Motor neuron (in vitro differentiated cells): ENCODE data around the gene MACROD2. TPM values are rescaled to one million over a fixed set of nuclear protein-coding genes. Genes with fewer than 3 reads are reported as not detected.
A peak's percentile ranks its signal among the peaks of the same experiment; 100 is the strongest.

Experiments used
- ATAC-seq, 8 experiments: fragments of 200-7000 bp; cut with Tn5 transposase; replicated peaks in 6 of 8; 2 replicates each; pipeline ENCODE4 v1.8.0; 2021; ENCODE audit warnings: mild to moderate bottlenecking in 8 of 8, moderate library complexity in 8 of 8
- H3K27ac ChIP-seq, 2 donors: fragments of 250-450 bp; sonication (Bioruptor Pico); 2 replicates each; pipeline ENCODE4 v1.9.0; 2021; ENCODE audit warnings: antibody characterized with exemption in 2 of 2, mild to moderate bottlenecking in 2 of 2, moderate library complexity in 1 of 2
- H3K4me1 ChIP-seq, 2 donors: fragments of 250-450 bp; sonication (Bioruptor Pico); replicated peaks in 1 of 2; 2 replicates each; pipeline ENCODE4 v1.6.1; 2021; ENCODE audit warnings: antibody characterized with exemption in 2 of 2, mild to moderate bottlenecking in 2 of 2, moderate library complexity in 1 of 2
- H3K4me3 ChIP-seq, 5 donors: fragments of 250-450 bp; sonication (Bioruptor Pico); 2 replicates each; pipeline ENCODE4 v1.9.0; 2021; ENCODE audit warnings: antibody characterized with exemption in 5 of 5, mild to moderate bottlenecking in 5 of 5, moderate library complexity in 4 of 5
- WGBS, 10 experiments: fragments of 450-650 bp; shearing (Covaris generic); methylation state at CpG; one replicate each; pipeline ENCODE4 v1.0.0; 2022; 5-methylcytosine and 5-hydroxymethylcytosine counted together
- in situ Hi-C, 9 experiments: fragments of 400-800 bp; cut with MboI; loops; one replicate each; pipeline ENCODE4 v1.15.0; 2021; ENCODE audit warnings: low sequenced_read_pairs in 9 of 9, low pct_unique_long_range_greater_than_20kb in 2 of 9; ENCODE audit not compliant: unreplicated experiment in 9 of 9
- total RNA-seq, 8 experiments: library from RNA; unstranded; fragments of 300-600 nt; gene quantifications; 2 replicates each; pipeline versions ENCODE4 v1.2.3 to v1.2.4, GENCODE V29; 2022

Gene MACROD2
- total RNA-seq, 8 experiments from 2014 or later = 4.3 to 24.9 (median 10.4) TPM

GRCh38 chr20:15655295-15655874 lies 1660.1 kb downstream of the MACROD2 start:
- peaks cover 0 to 4% of the 10 kb centered on the region in 2 donors for H3K4me1 ChIP-seq
- no peak for ATAC-seq
- in situ Hi-C loops = no loop called here
- no peak overlapping the region for H3K27ac ChIP-seq
- no peak overlapping the region for H3K4me3 ChIP-seq
- 63 to 100% (median 93%) methylated on average over 4 to 7 of the region's 7 CpGs for WGBS, 10 experiments

- peaks cover 0 to 4% of the 10 kb centered on the region in 2 donors for H3K4me1 ChIP-seq
- no peak for ATAC-seq
- no peak overlapping the region for H3K27ac ChIP-seq
- no peak overlapping the region for H3K4me3 ChIP-seq
- in situ Hi-C loops = no loop called here
- 50 to 100% (median 79%) methylated on average over 1 to 2 of the region's 2 CpGs; no CpG with 5 or more reads in 2 of the 10 experiments for WGBS, 10 experiments
These were observed 1660.8 kb downstream of the MACROD2 start for GRCh38 chr20:15656124-15656523.

GRCh38 chr20:15658295-15658694 lies 1663.0 kb downstream of the MACROD2 start:
- ATAC-seq = peak in 2 of 8 experiments; percentile 27 to 30
- Histone ChIP-seq H3K4me1 (peaks cover 0 to 4% of the 10 kb centered on the region in 2 donors), H3K4me3 (no peak overlapping the region), H3K27ac (no peak overlapping the region)
- 0 to 60% (median 24%) methylated on average over 1 to 5 of the region's 5 CpGs; no CpG with 5 or more reads in 1 of the 10 experiments for WGBS, 10 experiments
- in situ Hi-C loops = no loop called here

- WGBS, 10 experiments = 0 to 100% (median 90%) methylated on average over 1 of the region's 1 CpG; no CpG with 5 or more reads in 1 of the 10 experiments
- Histone ChIP-seq H3K4me3 (no peak overlapping the region), H3K4me1 (peaks cover 11 to 35% of the 10 kb centered on the region in 2 donors), H3K27ac (no peak overlapping the region)
- ATAC-seq = peak in 1 of 8 experiments; percentile 29
- in situ Hi-C loops = no loop called here
These were observed 1677.9 kb downstream of the MACROD2 start for GRCh38 chr20:15673206-15673605.

GRCh38 chr20:15674253-15675060 lies 1679.1 kb downstream of the MACROD2 start:
- 50 to 100% (median 79%) methylated on average over 1 to 5 of the region's 5 CpGs; no CpG with 5 or more reads in 4 of the 10 experiments for WGBS, 10 experiments
- in situ Hi-C loops = no loop called here
- Histone ChIP-seq H3K4me3 (no peak overlapping the region), H3K27ac (no peak overlapping the region), H3K4me1 (peaks cover 11 to 35% of the 10 kb centered on the region in 2 donors)
- ATAC-seq = peak in 5 of 8 experiments; percentile 79 to 87 (median 82)

- peaks cover 11 to 35% of the 10 kb centered on the region in 2 donors for H3K4me1 ChIP-seq
- ATAC-seq = peak in 5 of 8 experiments; percentile 75 to 85 (median 79)
- WGBS, 10 experiments = 63 to 100% (median 77%) methylated on average over 1 to 2 of the region's 2 CpGs; no CpG with 5 or more reads in 1 of the 10 experiments
- in situ Hi-C loops = no loop called here
- H3K27ac ChIP-seq = no peak overlapping the region
- H3K4me3 ChIP-seq = no peak overlapping the region
These were observed 1679.8 kb downstream of the MACROD2 start for GRCh38 chr20:15675061-15675514.

GRCh38 chr20:15675813-15676484 lies 1680.6 kb downstream of the MACROD2 start:
- Histone ChIP-seq H3K27ac (no peak overlapping the region), H3K4me1 (peaks cover 11 to 35% of the 10 kb centered on the region in 2 donors), H3K4me3 (no peak overlapping the region)
- peak in 1 of 8 experiments; percentile 3 for ATAC-seq
- 0 to 88% (median 56%) methylated on average over 1 of the region's 1 CpG; no CpG with 5 or more reads in 3 of the 10 experiments for WGBS, 10 experiments
- in situ Hi-C loops = no loop called here

GRCh38 chr20:15676815-15677214 lies 1681.5 kb downstream of the MACROD2 start:
- Histone ChIP-seq H3K4me3 (no peak overlapping the region), H3K27ac (no peak overlapping the region), H3K4me1 (peaks cover 11 to 35% of the 10 kb centered on the region in 2 donors)
- in situ Hi-C loops = no loop called here
- ATAC-seq = no peak
- WGBS, 10 experiments = 80 to 100% (median 90%) methylated on average over 1 to 2 of the region's 2 CpGs; no CpG with 5 or more reads in 3 of the 10 experiments

- H3K4me3 ChIP-seq = no peak overlapping the region
- peaks cover 0 to 3% of the 10 kb centered on the region in 2 donors for H3K4me1 ChIP-seq
- in situ Hi-C loops = no loop called here
- 13 to 100% (median 92%) methylated on average over 1 to 2 of the region's 2 CpGs for WGBS, 10 experiments
- ATAC-seq = no peak
- H3K27ac ChIP-seq = no peak overlapping the region
These were observed 1687.4 kb downstream of the MACROD2 start for GRCh38 chr20:15682690-15683089.

GRCh38 chr20:15692570-15692969 lies 1697.3 kb downstream of the MACROD2 start:
- WGBS, 10 experiments = 57 to 100% (median 83%) methylated on average over 1 of the region's 1 CpG; no CpG with 5 or more reads in 5 of the 10 experiments
- peak in 2 of 8 experiments; percentile 57 to 63 for ATAC-seq
- Histone ChIP-seq H3K4me1 (peaks cover 0 to 3% of the 10 kb centered on the region in 2 donors), H3K27ac (no peak overlapping the region), H3K4me3 (no peak overlapping the region)
- in situ Hi-C loops = no loop called here

- in situ Hi-C loops = no loop called here
- Histone ChIP-seq H3K27ac (no peak overlapping the region), H3K4me3 (no peak overlapping the region), H3K4me1 (no peaks in the 10 kb centered on the region)
- 53 to 91% (median 80%) methylated on average over 2 to 6 of the region's 15 CpGs; no CpG with 5 or more reads in 5 of the 10 experiments for whole genome bisulfite sequencing, 10 experiments
- no peak for ATAC-seq
These were observed 1704.3 kb downstream of the MACROD2 start for GRCh38 chr20:15699431-15700146.

GRCh38 chr20:15700147-15700765 lies 1704.9 kb downstream of the MACROD2 start:
- in situ Hi-C loops = no loop called here
- H3K27ac ChIP-seq = no peak overlapping the region
- 37 to 96% (median 87%) methylated on average over 2 to 15 of the region's 16 CpGs; no CpG with 5 or more reads in 1 of the 10 experiments for WGBS, 10 experiments
- no peak overlapping the region for H3K4me3 ChIP-seq
- no peak for ATAC-seq
- H3K4me1 ChIP-seq = no peaks in the 10 kb centered on the region
